ENCODE results near the gene ANKRD31.

DNA sequence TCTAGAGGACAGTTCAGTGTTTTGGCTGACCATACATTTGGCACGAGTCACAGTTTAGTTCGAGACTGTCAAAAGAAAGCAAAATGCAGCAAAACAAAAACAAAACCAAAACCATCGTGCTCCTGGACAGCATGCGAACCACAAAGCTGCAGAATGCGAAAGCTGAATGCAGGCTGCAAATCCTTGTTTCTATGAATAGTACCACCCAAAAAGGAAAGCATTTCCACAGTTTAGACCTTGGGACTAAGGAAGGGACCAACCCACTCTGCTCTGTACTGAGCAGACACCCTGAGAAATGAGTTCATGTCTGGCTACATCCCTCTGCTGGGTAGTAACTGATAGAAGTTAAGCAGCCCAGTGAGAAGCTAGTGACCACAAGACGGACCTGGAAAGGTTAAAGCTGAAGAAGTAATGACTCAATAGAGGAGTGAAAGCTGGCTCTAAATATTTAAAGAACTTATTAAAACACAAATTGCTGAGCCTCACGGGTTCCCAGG, 188.2 kb downstream of the ANKRD31 start:
- TF ChIP-seq, protein P1, sequence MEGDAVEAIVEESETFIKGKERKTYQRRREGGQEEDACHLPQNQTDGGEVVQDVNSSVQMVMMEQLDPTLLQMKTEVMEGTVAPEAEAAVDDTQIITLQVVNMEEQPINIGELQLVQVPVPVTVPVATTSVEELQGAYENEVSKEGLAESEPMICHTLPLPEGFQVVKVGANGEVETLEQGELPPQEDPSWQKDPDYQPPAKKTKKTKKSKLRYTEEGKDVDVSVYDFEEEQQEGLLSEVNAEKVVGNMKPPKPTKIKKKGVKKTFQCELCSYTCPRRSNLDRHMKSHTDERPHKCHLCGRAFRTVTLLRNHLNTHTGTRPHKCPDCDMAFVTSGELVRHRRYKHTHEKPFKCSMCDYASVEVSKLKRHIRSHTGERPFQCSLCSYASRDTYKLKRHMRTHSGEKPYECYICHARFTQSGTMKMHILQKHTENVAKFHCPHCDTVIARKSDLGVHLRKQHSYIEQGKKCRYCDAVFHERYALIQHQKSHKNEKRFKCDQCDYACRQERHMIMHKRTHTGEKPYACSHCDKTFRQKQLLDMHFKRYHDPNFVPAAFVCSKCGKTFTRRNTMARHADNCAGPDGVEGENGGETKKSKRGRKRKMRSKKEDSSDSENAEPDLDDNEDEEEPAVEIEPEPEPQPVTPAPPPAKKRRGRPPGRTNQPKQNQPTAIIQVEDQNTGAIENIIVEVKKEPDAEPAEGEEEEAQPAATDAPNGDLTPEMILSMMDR (IDR thresholded peaks at IDR 0.05), result no peak
- TF ChIP-seq, protein P2, sequence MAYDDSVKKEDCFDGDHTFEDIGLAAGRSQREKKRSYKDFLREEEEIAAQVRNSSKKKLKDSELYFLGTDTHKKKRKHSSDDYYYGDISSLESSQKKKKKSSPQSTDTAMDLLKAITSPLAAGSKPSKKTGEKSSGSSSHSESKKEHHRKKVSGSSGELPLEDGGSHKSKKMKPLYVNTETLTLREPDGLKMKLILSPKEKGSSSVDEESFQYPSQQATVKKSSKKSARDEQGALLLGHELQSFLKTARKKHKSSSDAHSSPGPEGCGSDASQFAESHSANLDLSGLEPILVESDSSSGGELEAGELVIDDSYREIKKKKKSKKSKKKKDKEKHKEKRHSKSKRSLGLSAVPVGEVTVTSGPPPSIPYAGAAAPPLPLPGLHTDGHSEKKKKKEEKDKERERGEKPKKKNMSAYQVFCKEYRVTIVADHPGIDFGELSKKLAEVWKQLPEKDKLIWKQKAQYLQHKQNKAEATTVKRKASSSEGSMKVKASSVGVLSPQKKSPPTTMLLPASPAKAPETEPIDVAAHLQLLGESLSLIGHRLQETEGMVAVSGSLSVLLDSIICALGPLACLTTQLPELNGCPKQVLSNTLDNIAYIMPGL (CRISPR knock-in tag; IDR thresholded peaks at IDR 0.05), result no peak
- TF ChIP-seq, protein P3, sequence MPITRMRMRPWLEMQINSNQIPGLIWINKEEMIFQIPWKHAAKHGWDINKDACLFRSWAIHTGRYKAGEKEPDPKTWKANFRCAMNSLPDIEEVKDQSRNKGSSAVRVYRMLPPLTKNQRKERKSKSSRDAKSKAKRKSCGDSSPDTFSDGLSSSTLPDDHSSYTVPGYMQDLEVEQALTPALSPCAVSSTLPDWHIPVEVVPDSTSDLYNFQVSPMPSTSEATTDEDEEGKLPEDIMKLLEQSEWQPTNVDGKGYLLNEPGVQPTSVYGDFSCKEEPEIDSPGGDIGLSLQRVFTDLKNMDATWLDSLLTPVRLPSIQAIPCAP (CRISPR knock-in tag; IDR thresholded peaks at IDR 0.05), result no peak
- TF ChIP-seq ETV6 (CRISPR knock-in tag; IDR thresholded peaks at IDR 0.05) (no peak), FOXJ3 (CRISPR knock-in tag; IDR thresholded peaks at IDR 0.05; ENCODE audit: borderline replicate concordance) (no peak), NFYB (CRISPR knock-in tag; conservative IDR thresholded peaks at IDR 0.05; ENCODE audit: low read depth) (no peak), SMAD3 (CRISPR knock-in tag; IDR thresholded peaks at IDR 0.05; ENCODE audit: borderline replicate concordance) (no peak)
- TF ChIP-seq, protein P4, sequence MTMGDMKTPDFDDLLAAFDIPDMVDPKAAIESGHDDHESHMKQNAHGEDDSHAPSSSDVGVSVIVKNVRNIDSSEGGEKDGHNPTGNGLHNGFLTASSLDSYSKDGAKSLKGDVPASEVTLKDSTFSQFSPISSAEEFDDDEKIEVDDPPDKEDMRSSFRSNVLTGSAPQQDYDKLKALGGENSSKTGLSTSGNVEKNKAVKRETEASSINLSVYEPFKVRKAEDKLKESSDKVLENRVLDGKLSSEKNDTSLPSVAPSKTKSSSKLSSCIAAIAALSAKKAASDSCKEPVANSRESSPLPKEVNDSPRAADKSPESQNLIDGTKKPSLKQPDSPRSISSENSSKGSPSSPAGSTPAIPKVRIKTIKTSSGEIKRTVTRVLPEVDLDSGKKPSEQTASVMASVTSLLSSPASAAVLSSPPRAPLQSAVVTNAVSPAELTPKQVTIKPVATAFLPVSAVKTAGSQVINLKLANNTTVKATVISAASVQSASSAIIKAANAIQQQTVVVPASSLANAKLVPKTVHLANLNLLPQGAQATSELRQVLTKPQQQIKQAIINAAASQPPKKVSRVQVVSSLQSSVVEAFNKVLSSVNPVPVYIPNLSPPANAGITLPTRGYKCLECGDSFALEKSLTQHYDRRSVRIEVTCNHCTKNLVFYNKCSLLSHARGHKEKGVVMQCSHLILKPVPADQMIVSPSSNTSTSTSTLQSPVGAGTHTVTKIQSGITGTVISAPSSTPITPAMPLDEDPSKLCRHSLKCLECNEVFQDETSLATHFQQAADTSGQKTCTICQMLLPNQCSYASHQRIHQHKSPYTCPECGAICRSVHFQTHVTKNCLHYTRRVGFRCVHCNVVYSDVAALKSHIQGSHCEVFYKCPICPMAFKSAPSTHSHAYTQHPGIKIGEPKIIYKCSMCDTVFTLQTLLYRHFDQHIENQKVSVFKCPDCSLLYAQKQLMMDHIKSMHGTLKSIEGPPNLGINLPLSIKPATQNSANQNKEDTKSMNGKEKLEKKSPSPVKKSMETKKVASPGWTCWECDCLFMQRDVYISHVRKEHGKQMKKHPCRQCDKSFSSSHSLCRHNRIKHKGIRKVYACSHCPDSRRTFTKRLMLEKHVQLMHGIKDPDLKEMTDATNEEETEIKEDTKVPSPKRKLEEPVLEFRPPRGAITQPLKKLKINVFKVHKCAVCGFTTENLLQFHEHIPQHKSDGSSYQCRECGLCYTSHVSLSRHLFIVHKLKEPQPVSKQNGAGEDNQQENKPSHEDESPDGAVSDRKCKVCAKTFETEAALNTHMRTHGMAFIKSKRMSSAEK (CRISPR knock-in tag; IDR thresholded peaks at IDR 0.05; ENCODE audit: borderline replicate concordance), result no peak
- TF ChIP-seq, protein P5, sequence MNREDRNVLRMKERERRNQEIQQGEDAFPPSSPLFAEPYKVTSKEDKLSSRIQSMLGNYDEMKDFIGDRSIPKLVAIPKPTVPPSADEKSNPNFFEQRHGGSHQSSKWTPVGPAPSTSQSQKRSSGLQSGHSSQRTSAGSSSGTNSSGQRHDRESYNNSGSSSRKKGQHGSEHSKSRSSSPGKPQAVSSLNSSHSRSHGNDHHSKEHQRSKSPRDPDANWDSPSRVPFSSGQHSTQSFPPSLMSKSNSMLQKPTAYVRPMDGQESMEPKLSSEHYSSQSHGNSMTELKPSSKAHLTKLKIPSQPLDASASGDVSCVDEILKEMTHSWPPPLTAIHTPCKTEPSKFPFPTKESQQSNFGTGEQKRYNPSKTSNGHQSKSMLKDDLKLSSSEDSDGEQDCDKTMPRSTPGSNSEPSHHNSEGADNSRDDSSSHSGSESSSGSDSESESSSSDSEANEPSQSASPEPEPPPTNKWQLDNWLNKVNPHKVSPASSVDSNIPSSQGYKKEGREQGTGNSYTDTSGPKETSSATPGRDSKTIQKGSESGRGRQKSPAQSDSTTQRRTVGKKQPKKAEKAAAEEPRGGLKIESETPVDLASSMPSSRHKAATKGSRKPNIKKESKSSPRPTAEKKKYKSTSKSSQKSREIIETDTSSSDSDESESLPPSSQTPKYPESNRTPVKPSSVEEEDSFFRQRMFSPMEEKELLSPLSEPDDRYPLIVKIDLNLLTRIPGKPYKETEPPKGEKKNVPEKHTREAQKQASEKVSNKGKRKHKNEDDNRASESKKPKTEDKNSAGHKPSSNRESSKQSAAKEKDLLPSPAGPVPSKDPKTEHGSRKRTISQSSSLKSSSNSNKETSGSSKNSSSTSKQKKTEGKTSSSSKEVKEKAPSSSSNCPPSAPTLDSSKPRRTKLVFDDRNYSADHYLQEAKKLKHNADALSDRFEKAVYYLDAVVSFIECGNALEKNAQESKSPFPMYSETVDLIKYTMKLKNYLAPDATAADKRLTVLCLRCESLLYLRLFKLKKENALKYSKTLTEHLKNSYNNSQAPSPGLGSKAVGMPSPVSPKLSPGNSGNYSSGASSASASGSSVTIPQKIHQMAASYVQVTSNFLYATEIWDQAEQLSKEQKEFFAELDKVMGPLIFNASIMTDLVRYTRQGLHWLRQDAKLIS (CRISPR knock-in tag; IDR thresholded peaks at IDR 0.05; ENCODE audit: borderline replicate concordance), result no peak
- TF ChIP-seq, protein P6, sequence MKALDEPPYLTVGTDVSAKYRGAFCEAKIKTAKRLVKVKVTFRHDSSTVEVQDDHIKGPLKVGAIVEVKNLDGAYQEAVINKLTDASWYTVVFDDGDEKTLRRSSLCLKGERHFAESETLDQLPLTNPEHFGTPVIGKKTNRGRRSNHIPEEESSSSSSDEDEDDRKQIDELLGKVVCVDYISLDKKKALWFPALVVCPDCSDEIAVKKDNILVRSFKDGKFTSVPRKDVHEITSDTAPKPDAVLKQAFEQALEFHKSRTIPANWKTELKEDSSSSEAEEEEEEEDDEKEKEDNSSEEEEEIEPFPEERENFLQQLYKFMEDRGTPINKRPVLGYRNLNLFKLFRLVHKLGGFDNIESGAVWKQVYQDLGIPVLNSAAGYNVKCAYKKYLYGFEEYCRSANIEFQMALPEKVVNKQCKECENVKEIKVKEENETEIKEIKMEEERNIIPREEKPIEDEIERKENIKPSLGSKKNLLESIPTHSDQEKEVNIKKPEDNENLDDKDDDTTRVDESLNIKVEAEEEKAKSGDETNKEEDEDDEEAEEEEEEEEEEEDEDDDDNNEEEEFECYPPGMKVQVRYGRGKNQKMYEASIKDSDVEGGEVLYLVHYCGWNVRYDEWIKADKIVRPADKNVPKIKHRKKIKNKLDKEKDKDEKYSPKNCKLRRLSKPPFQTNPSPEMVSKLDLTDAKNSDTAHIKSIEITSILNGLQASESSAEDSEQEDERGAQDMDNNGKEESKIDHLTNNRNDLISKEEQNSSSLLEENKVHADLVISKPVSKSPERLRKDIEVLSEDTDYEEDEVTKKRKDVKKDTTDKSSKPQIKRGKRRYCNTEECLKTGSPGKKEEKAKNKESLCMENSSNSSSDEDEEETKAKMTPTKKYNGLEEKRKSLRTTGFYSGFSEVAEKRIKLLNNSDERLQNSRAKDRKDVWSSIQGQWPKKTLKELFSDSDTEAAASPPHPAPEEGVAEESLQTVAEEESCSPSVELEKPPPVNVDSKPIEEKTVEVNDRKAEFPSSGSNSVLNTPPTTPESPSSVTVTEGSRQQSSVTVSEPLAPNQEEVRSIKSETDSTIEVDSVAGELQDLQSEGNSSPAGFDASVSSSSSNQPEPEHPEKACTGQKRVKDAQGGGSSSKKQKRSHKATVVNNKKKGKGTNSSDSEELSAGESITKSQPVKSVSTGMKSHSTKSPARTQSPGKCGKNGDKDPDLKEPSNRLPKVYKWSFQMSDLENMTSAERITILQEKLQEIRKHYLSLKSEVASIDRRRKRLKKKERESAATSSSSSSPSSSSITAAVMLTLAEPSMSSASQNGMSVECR (CRISPR knock-in tag; IDR thresholded peaks at IDR 0.05; ENCODE audit: borderline replicate concordance), result no peak

Measured in WTC11 (cell line).